ENCODE data around the gene CDC25A.

CDC25A gene

DNA sequence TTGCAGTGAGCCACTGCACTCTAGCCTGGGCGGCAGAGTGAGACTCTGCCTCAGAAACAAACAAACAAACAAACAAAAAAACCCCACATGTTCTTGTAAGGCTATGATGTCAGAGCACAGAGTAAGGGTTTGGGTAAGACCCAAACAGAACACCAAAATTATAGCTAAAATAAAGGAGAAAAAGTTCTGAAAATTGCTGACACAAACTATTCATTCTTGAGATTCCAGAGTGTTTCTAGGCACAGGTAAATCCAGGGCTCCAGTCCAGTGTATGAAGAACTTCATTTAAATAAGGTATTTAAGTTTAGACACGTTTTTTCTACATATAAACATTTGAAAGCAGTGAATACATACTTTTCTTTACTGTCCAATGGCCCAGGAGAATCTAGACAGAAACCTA, 3.9 kb downstream of the CDC25A start:
- Mint-ChIP-seq H3K27ac (no peak overlapping the region), H3K4me3 (no peak overlapping the region), H3K9me3 (no peaks in the 10 kb centered on the region), H3K36me3 (ENCODE audit: low read depth) (peaks cover 35% of the 10 kb centered on the region), H3K27me3 (ENCODE audit: low read depth) (no peaks in the 10 kb centered on the region), H3K4me1 (ENCODE audit: low read depth) (peaks cover 38% of the 10 kb centered on the region)

DNA sequence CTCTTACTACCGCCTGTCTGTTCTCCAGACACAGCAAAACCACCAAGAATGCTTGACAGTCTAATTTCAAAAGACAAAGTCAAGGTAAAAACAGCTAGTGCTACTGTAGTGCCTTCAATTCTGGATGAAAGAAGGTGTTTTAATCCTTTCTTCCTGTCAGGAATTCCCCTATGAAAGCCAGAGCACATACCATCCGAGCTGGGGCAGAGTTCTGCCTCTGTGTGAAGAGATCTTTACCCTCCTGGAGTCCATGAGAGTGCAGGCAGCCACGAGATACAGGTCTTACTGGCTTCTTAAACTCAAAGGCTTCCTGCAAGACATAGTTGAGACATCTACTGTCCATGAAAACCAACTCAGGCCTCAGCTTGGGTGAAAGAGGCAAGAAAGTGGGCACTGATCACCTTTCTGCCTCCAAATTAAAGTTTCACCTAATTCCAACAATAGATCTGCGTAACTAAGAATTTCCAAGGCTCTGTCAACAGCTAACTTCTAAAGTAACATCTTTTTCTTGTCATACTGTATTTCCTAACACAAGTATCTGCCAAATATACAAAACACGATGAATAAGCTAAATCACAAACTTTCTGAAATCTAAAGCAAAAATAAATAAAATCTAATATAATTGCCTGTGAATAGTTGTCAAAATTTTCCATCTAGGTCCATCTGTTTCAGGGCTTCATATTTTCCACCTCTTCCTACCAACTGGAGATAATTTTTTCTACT, 7.5 kb downstream of the CDC25A start:
- no peak overlapping the region for H3K4me3 Mint-ChIP-seq
- peaks cover 23% of the 10 kb centered on the region for H3K4me1 Mint-ChIP-seq (ENCODE audit: low read depth)
- peak overlapping the region; percentile 8 for H3K27ac Mint-ChIP-seq
- H3K36me3 Mint-ChIP-seq (ENCODE audit: low read depth), result peaks cover 46% of the 10 kb centered on the region
- H3K27me3 Mint-ChIP-seq (ENCODE audit: low read depth), result no peaks in the 10 kb centered on the region
- H3K9me3 Mint-ChIP-seq, result no peaks in the 10 kb centered on the region

- Mint-ChIP-seq H3K4me3 (no peak overlapping the region), H3K4me1 (ENCODE audit: low read depth) (peaks cover 21% of the 10 kb centered on the region), H3K27ac (no peak overlapping the region), H3K9me3 (no peaks in the 10 kb centered on the region), H3K36me3 (ENCODE audit: low read depth) (peaks cover 49% of the 10 kb centered on the region), H3K27me3 (ENCODE audit: low read depth) (no peaks in the 10 kb centered on the region)
These were observed 8.2 kb downstream of the CDC25A start for GRCh38 chr3:48180021-48180420.

DNA sequence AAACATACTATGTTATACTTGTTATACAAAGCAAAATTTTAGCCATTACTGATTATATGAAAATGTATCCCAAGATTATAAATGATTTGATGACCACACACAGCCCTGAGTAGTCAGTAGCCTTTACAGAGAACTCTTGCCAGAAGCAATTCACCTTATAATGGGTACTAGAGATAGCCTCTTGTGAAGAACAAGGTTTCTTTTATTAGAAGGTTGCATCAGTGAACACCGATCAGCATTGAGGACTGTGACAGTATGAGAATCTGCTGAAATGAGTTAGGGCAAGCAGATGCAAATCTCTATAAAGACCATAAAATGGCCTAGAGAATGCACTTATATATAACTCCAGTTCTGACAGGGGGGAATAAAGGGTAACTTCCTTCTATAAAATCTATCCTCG, 10.1 kb downstream of the CDC25A start:
- H3K36me3 Mint-ChIP-seq (ENCODE audit: low read depth), result peaks cover 58% of the 10 kb centered on the region
- no peak overlapping the region for H3K27ac Mint-ChIP-seq

GRCh38 chr3:48157950-48158376, 30.3 kb downstream of the CDC25A start:
- Mint-ChIP-seq H3K4me1 (ENCODE audit: low read depth) (no peaks in the 10 kb centered on the region), H3K27ac (no peak overlapping the region), H3K4me3 (no peak overlapping the region), H3K9me3 (no peaks in the 10 kb centered on the region), H3K27me3 (ENCODE audit: low read depth) (no peaks in the 10 kb centered on the region), H3K36me3 (ENCODE audit: low read depth) (peaks cover 18% of the 10 kb centered on the region)

More for the DNA sequence above, 10.1 kb downstream of the CDC25A start:
- H3K4me3 Mint-ChIP-seq, result no peak overlapping the region
- H3K9me3 Mint-ChIP-seq, result no peaks in the 10 kb centered on the region
- peaks cover 20% of the 10 kb centered on the region for H3K4me1 Mint-ChIP-seq (ENCODE audit: low read depth)
- H3K27me3 Mint-ChIP-seq (ENCODE audit: low read depth), result no peaks in the 10 kb centered on the region

- H3K27me3 Mint-ChIP-seq (ENCODE audit: low read depth), result no peaks in the 10 kb centered on the region
- H3K36me3 Mint-ChIP-seq (ENCODE audit: low read depth), result peaks cover 18% of the 10 kb centered on the region
- H3K4me1 Mint-ChIP-seq (ENCODE audit: low read depth), result no peaks in the 10 kb centered on the region
- no peaks in the 10 kb centered on the region for H3K9me3 Mint-ChIP-seq
- peak overlapping the region; percentile 24 for H3K27ac Mint-ChIP-seq
- no peak overlapping the region for H3K4me3 Mint-ChIP-seq
These were observed 30.9 kb downstream of the CDC25A start for GRCh38 chr3:48157202-48157840.

DNA sequence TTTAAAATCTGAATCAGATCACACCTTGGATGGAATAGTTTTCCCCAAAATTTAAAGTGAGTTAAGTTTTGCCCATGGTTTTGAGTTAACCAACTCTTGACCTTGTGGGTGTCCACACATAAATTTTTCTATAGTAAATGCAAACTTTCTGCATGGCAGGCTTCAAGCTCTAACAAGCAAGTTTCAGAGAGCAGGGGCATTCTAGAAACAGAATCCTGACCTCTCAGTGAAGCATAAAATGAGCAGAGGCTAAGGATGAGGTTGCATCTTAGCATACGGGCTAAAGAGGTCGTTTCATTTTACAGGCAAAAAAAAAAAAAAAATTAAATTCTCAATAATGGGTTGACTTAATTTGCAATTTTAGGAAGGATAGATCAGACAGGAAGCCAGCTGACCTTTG, 32.1 kb downstream of the CDC25A start:
- H3K27ac Mint-ChIP-seq, result no peak overlapping the region
- no peaks in the 10 kb centered on the region for H3K27me3 Mint-ChIP-seq (ENCODE audit: low read depth)
- no peak overlapping the region for H3K4me3 Mint-ChIP-seq
- peaks cover 15% of the 10 kb centered on the region for H3K36me3 Mint-ChIP-seq (ENCODE audit: low read depth)
- H3K9me3 Mint-ChIP-seq, result no peaks in the 10 kb centered on the region
- H3K4me1 Mint-ChIP-seq (ENCODE audit: low read depth), result peaks cover 2% of the 10 kb centered on the region

DNA sequence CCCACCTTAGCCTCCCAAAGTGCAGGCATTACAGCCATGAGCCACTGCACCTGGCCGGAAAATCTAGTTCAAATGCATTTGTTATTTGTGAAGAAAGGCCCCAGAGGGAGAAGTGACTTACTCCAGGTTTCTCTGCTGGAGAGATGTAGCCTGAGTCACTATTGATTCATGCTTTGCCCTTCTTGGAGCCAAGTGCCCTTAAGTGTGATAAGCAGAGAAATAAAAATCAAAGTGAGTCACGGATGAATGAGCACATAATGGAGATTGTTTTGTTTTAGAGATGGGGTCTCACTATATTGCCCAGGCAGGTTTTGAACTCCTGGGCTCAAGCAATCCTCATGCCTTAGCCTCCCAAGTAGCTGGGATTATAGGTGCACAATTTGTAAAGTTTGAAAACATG, 33.1 kb downstream of the CDC25A start:
- H3K4me1 Mint-ChIP-seq (ENCODE audit: low read depth), result peaks cover 4% of the 10 kb centered on the region

GRCh38 chr3:48151807-48152427, 36.3 kb downstream of the CDC25A start:
- no peaks in the 10 kb centered on the region for H3K36me3 Mint-ChIP-seq (ENCODE audit: low read depth)
- H3K27me3 Mint-ChIP-seq (ENCODE audit: low read depth), result no peaks in the 10 kb centered on the region
- no peak overlapping the region for H3K27ac Mint-ChIP-seq
- H3K4me3 Mint-ChIP-seq, result no peak overlapping the region
- no peaks in the 10 kb centered on the region for H3K9me3 Mint-ChIP-seq
- H3K4me1 Mint-ChIP-seq (ENCODE audit: low read depth), result peaks cover 4% of the 10 kb centered on the region

More for the DNA sequence above, 33.1 kb downstream of the CDC25A start:
- peaks cover 13% of the 10 kb centered on the region for H3K36me3 Mint-ChIP-seq (ENCODE audit: low read depth)
- no peak overlapping the region for H3K27ac Mint-ChIP-seq
- H3K27me3 Mint-ChIP-seq (ENCODE audit: low read depth), result no peaks in the 10 kb centered on the region
- H3K9me3 Mint-ChIP-seq, result no peaks in the 10 kb centered on the region
- H3K4me3 Mint-ChIP-seq, result no peak overlapping the region

GRCh38 chr3:48151058-48151806, 37.0 kb downstream of the CDC25A start:
- Mint-ChIP-seq H3K36me3 (ENCODE audit: low read depth) (no peaks in the 10 kb centered on the region), H3K4me3 (no peak overlapping the region), H3K9me3 (no peaks in the 10 kb centered on the region), H3K27ac (no peak overlapping the region), H3K4me1 (ENCODE audit: low read depth) (peaks cover 4% of the 10 kb centered on the region), H3K27me3 (ENCODE audit: low read depth) (no peaks in the 10 kb centered on the region)

DNA sequence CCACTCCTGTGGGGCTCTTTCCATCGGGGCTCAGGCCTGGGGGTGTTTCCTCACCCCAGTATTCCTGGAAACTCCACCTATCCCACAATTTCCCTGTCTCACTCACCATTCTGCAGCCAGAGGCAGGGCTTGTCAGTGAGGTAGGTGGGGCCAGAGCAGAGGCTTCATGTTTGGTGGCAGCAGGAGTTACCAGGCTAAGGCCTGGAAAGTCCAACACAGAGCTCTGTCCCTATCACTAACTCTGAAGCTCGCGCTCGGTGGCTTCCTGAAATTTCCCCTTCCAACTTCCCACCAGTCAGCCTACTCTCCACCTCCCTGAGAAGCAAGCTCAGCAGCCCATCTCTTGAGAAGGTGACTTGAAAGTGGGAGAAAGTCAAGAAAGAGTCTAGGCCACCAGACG, 44.2 kb downstream of the CDC25A start:
- Mint-ChIP-seq H3K9me3 (no peaks in the 10 kb centered on the region), H3K27ac (no peak overlapping the region), H3K36me3 (ENCODE audit: low read depth) (no peaks in the 10 kb centered on the region), H3K4me1 (ENCODE audit: low read depth) (no peaks in the 10 kb centered on the region), H3K4me3 (no peak overlapping the region), H3K27me3 (ENCODE audit: low read depth) (peaks cover 3% of the 10 kb centered on the region)

GRCh38 chr3:48143567-48143966, 44.6 kb downstream of the CDC25A start:
- Mint-ChIP-seq H3K4me3 (no peak overlapping the region), H3K27ac (no peak overlapping the region), H3K36me3 (ENCODE audit: low read depth) (no peaks in the 10 kb centered on the region), H3K9me3 (no peaks in the 10 kb centered on the region), H3K27me3 (ENCODE audit: low read depth) (peaks cover 3% of the 10 kb centered on the region), H3K4me1 (ENCODE audit: low read depth) (no peaks in the 10 kb centered on the region)

DNA sequence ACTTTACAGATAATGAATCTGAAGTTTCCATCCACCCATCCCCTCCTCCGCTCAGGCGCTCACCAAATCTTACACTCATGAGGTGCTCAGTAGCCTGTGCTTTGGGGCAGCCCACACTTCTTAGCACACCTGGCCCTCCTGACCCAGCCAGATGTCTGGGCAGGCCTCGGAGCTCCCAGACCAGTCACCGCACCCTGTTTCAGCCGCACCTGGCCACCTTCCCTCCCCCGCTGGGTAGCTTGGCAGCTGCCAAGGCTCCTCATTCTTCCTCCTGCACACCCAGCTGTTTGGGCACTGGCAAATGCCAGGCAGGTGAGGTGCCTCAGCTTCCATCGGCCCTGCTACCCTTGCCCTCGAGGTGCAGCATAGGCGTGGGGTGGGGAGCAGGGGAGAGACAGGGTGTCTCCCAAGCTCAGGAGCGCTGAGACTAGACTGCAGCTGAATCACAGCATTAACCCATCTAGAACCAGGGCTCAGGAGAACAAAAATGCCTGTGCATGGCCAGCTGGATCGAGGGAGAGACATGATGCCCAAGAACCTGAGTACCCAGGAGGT, 45.8 kb downstream of the CDC25A start:
- Mint-ChIP-seq H3K9me3 (no peaks in the 10 kb centered on the region), H3K4me1 (ENCODE audit: low read depth) (no peaks in the 10 kb centered on the region), H3K27me3 (ENCODE audit: low read depth) (peaks cover 3% of the 10 kb centered on the region), H3K36me3 (ENCODE audit: low read depth) (no peaks in the 10 kb centered on the region), H3K4me3 (no peak overlapping the region), H3K27ac (no peak overlapping the region)

DNA sequence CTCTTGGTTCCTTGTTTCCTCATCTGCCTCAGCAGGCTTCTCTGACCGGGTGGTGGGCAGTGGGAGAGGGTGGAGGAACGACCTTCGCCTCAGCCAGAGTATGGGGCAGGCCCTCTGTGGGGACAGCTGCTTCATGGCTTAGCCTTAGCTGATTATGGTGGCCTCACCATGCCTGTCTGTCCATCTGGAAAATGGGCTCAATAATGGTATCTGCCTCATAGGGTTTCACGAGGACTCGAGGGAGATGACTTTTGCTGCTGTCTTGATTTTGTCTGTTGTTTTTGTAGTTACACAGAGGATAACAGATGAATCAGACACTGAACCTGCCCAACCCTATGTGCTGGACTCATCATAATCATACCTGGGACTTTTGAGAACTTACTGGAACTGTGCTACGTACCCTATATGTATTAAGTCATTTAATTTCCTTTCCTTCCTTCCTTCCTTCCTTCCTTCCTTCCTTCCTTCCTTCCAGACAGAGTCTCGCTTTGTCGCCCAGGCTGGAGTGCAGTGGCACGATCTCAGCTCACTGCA, 46.5 kb downstream of the CDC25A start:
- Mint-ChIP-seq H3K36me3 (ENCODE audit: low read depth) (no peaks in the 10 kb centered on the region), H3K9me3 (no peaks in the 10 kb centered on the region), H3K4me1 (ENCODE audit: low read depth) (no peaks in the 10 kb centered on the region), H3K27me3 (ENCODE audit: low read depth) (peaks cover 3% of the 10 kb centered on the region), H3K4me3 (no peak overlapping the region), H3K27ac (no peak overlapping the region)
